A673 (cell line): ENCODE measurements around the gene RHOBTB3. TPM values are rescaled to one million over a fixed set of nuclear protein-coding genes. Genes with fewer than 3 reads are reported as not detected.

Experiments
- BruUV-seq: library from RNA; stranded (reverse); fragments of 400-500 nt; replicated peaks from 2 replicates; lab custom pipeline; 2021; lab: Mats Ljungman, UMichigan
- CTCF ChIA-PET: fragments of 300-600 bp; sonication (Branson Sonifier 250); formaldehyde crosslinking; loops from one replicate; lab custom pipeline; 2022; ENCODE audit warnings: antibody characterized with exemption; lab: Charles Lee
- POLR2A ChIA-PET: fragments of 300-600 bp; sonication (Branson Sonifier 250); formaldehyde crosslinking; loops from one replicate; lab custom pipeline; 2022; ENCODE audit warnings: antibody characterized with exemption; ENCODE audit not compliant: low non-redundant PET; lab: Charles Lee
- DNase-seq: peaks from one replicate; pipeline ENCODE4 v3.0.0-alpha.2; 2015; ENCODE audit warnings: low spot score
- H3K27ac ChIP-seq: fragments of 200-600 bp; sonication (generic); 2 replicates; pipeline ENCODE4 v1.5.1; 2016; ENCODE audit warnings: mixed run types, low read depth, mild to moderate bottlenecking, mixed read lengths, antibody characterized with exemption, low read length; ENCODE audit not compliant: poor library complexity, severe bottlenecking
- H3K27me3 ChIP-seq: fragments of 200-600 bp; sonication (generic); replicated peaks from 2 replicates; pipeline ENCODE4 v1.6.1; 2017; ENCODE audit warnings: mixed run types, low read depth, mild to moderate bottlenecking, mixed read lengths, antibody characterized with exemption, low read length; ENCODE audit not compliant: insufficient read depth, poor library complexity
- H3K36me3 ChIP-seq: fragments of 200-600 bp; sonication (generic); 2 replicates; pipeline ENCODE4 v1.6.1; 2016; ENCODE audit warnings: mixed run types, mild to moderate bottlenecking, mixed read lengths, antibody characterized with exemption, low read length; ENCODE audit not compliant: insufficient read depth, poor library complexity, severe bottlenecking
- H3K4me1 ChIP-seq: fragments of 200-600 bp; sonication (generic); 2 replicates; pipeline ENCODE4 v1.6.1; 2017; ENCODE audit warnings: mixed run types, mild to moderate bottlenecking, mixed read lengths, antibody characterized with exemption, low read length; ENCODE audit not compliant: insufficient read depth, poor library complexity, severe bottlenecking
- H3K4me3 ChIP-seq: fragments of 200-600 bp; sonication (generic); 2 replicates; pipeline ENCODE4 v1.5.1; 2016; ENCODE audit warnings: low read depth, mixed run types, mild to moderate bottlenecking, mixed read lengths, low read length; ENCODE audit not compliant: poor library complexity, severe bottlenecking
- H3K9me3 ChIP-seq: fragments of 200-600 bp; sonication (generic); 2 replicates; pipeline ENCODE4 v1.6.1; 2016; ENCODE audit warnings: mixed run types, low read depth, mild to moderate bottlenecking, mixed read lengths, antibody characterized with exemption, low read length; ENCODE audit not compliant: poor library complexity, severe bottlenecking
- EZH2 ChIP-seq: fragments of 200-600 bp; sonication (generic); IDR thresholded peaks from 2 replicates; pipeline ENCODE4 v1.6.1; 2017; ENCODE audit warnings: borderline replicate concordance, low read depth, mild to moderate bottlenecking, mixed read lengths, antibody characterized with exemption, low read length; ENCODE audit not compliant: poor library complexity, severe bottlenecking
- intact Hi-C: fragments of 100-400 bp; cut with micrococcal nuclease; formaldehyde crosslinking; loops from one replicate; pipeline ENCODE4 v1.10.0; 2022; ENCODE audit not compliant: unreplicated experiment
- total RNA-seq: library from RNA; stranded (reverse); gene quantifications from 2 replicates; pipeline ENCODE4 v1.2.3, GENCODE V29; 2021
- TF ChIP-seq, protein P1 (sequence below): fragments of 300-800, 200-600 bp; sonication (generic); conservative IDR thresholded peaks from 2 replicates; pipeline ENCODE4 v1.5.1; 2017; ENCODE audit warnings: low read depth, mild to moderate bottlenecking, antibody characterized with exemption, low read length, moderate library complexity, mixed read lengths

Gene RHOBTB3
- total RNA-seq, 1 experiment from 2014 or later = 29.6 TPM

DNA sequence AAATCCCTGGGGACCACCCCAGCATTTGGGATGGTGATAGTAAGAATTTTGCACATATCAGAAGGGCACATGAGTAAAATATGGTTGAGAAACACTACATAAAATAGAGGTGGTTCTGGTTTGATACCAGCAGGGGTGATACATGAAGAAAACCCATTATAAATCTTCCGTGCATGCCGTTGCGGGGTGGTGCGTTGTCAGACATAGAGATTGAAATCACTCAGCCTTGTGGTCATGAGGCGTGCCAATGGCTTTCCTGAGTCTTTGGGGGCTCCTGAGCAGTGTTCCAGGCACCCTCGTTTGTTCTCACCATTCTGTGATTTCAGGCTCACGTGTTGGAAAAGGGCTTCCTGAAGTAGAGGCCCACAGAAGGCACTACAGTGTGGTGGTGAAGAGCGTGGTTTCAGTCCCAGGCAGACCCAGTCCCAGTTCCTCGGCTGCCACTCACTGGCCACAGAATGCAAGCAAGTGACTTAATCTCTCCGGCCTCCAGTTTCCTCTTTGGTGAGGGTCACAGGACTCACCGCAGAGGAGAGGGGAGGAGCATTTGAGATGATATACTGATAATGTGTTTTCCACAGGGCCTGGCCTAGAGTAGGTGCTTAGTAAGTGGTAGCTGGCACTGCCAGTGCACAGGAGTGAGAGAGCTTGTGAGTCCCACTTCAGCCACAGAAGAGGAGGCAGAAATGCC, 111.9 kb downstream of the RHOBTB3 start:
- DNase-seq = no peak
- intact Hi-C loops = loop anchor here (10.0 kb wide), 1 partner anchor 288 kb away; the partner anchor contains the start of genes ARSK and SKIC3
- TF ChIP-seq, protein P1, sequence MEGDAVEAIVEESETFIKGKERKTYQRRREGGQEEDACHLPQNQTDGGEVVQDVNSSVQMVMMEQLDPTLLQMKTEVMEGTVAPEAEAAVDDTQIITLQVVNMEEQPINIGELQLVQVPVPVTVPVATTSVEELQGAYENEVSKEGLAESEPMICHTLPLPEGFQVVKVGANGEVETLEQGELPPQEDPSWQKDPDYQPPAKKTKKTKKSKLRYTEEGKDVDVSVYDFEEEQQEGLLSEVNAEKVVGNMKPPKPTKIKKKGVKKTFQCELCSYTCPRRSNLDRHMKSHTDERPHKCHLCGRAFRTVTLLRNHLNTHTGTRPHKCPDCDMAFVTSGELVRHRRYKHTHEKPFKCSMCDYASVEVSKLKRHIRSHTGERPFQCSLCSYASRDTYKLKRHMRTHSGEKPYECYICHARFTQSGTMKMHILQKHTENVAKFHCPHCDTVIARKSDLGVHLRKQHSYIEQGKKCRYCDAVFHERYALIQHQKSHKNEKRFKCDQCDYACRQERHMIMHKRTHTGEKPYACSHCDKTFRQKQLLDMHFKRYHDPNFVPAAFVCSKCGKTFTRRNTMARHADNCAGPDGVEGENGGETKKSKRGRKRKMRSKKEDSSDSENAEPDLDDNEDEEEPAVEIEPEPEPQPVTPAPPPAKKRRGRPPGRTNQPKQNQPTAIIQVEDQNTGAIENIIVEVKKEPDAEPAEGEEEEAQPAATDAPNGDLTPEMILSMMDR = no peak
- no peak for TF ChIP-seq EZH2

DNA sequence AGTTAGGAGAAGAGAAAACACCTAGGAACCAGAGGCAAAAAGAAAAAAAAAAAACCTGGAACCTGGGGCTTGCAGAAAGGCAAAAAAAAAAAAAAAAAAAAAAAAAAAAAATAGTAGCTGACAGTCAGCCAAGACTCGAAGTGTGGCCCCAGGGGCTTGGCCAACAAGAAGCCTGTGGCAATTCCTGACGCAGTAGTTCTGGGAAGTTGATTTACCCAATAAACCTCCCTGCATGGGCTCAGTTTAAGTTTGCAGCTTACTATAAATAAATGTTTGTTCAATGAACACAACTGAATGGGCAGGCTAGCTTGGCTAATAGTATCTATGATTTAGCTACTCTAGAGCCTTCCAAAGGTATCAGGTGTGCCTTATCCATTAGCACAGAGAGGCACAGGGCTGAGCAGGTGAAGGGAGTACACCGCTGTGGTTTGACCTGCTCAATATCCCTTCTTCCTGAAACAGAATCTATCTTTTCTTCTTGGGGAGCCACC, 112.6 kb downstream of the RHOBTB3 start:
- Histone ChIP-seq H3K27ac (no peak overlapping the region), H3K36me3 (no peaks in the 10 kb centered on the region), H3K9me3 (no peaks in the 10 kb centered on the region), H3K27me3 (no peaks in the 10 kb centered on the region), H3K4me3 (no peak overlapping the region), H3K4me1 (no peaks in the 10 kb centered on the region)
- CTCF ChIA-PET = interaction anchor here (0.6 to 1.7 kb wide), 4 partner anchors 9 to 63 kb away, joined by 3 to 11 read pairs (median 4); partner anchors contain the start of gene GLRX
- POLR2A ChIA-PET = interaction anchor here (0.5 kb wide), 1 partner anchor 62 kb away, joined by 5 read pairs; no protein-coding TSS in a partner anchor
- intact Hi-C loops = loop anchor here (10.0 kb wide), 1 partner anchor 289 kb away; the partner anchor contains the start of genes ARSK and SKIC3
- BruUV-seq = no TSS peak
- DNase-seq = no peak
- TF ChIP-seq, protein P1 = no peak
- no peak for TF ChIP-seq EZH2

More for the DNA sequence above, 111.9 kb downstream of the RHOBTB3 start:
- Histone ChIP-seq H3K27me3 (no peaks in the 10 kb centered on the region), H3K27ac (no peak overlapping the region), H3K4me1 (no peaks in the 10 kb centered on the region), H3K4me3 (no peak overlapping the region), H3K9me3 (no peaks in the 10 kb centered on the region), H3K36me3 (no peaks in the 10 kb centered on the region)
- no TSS peak for BruUV-seq
- POLR2A ChIA-PET = no interaction called here
- CTCF ChIA-PET = interaction anchor here (0.6 to 0.8 kb wide), 2 partner anchors 8 to 33 kb away, joined by 3 read pairs; no protein-coding TSS in a partner anchor

DNA sequence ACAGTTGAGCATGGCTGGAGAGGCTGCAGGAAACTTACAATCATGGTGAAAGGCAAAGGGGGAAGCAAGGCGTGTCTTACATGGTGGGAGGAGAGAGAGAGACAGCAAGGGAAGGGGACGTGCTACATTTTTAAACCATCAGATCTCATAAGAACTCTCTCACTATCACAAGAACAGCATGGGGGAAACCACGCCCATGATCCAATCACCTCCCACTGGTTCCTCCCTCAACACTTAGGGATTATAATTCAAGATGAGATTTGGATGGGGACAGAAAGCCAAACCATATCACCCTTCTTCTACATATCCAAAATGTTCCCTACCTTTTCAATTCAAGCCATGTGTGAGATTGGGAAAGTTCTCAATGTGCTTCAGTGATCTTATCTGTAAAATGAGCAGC, 114.3 kb downstream of the RHOBTB3 start:
- CTCF ChIA-PET = no interaction called here
- Histone ChIP-seq H3K4me3 (no peak overlapping the region), H3K27ac (no peak overlapping the region), H3K27me3 (no peaks in the 10 kb centered on the region), H3K4me1 (no peaks in the 10 kb centered on the region), H3K9me3 (no peaks in the 10 kb centered on the region), H3K36me3 (no peaks in the 10 kb centered on the region)
- POLR2A ChIA-PET = no interaction called here
- TF ChIP-seq, protein P1 = no peak
- no peak for TF ChIP-seq EZH2
- no TSS peak for BruUV-seq
- intact Hi-C loops = loop anchor here (5.0 to 10.0 kb wide), 2 partner anchors 183 to 291 kb away; partner anchors contain the start of genes ARSK and SKIC3
- DNase-seq = peak; percentile 51

Other genes with a start within 250 kb of the RHOBTB3 start
- gene SKIC3, start 176.4 kb upstream of the RHOBTB3 start, total RNA-seq = 91.0 and 92.1 TPM in 2 replicates
- 5.6 and 6.0 TPM in 2 replicates for gene ARSK, start 176.2 kb upstream of the RHOBTB3 start, total RNA-seq
- gene GPR150, start 111.2 kb upstream of the RHOBTB3 start, total RNA-seq = 0.13 and 0.15 TPM in 2 replicates
- 2.4 and 3.5 TPM in 2 replicates for gene RFESD, start 84.6 kb upstream of the RHOBTB3 start, total RNA-seq
- gene SPATA9, start 48.3 kb upstream of the RHOBTB3 start, total RNA-seq = not detected in 2 replicates
- 27.3 and 28.6 TPM in 2 replicates for gene GLRX, start 91.4 kb downstream of the RHOBTB3 start, total RNA-seq
- 7.5 and 12.0 TPM in 2 replicates for gene ELL2, start 230.5 kb downstream of the RHOBTB3 start, total RNA-seq